ENCODE measurements around the gene STRN3.
"Not testable (repeated sequence)": the region's sequence is repeated elsewhere in the genome, so short reads cannot be mapped to it uniquely, and the experiment has no call there.

The STRN3 gene

GRCh38 chr14:30967364-30968098 lies 58.6 kb downstream of the STRN3 start:
- DNase-seq = not testable (repeated sequence)

DNA sequence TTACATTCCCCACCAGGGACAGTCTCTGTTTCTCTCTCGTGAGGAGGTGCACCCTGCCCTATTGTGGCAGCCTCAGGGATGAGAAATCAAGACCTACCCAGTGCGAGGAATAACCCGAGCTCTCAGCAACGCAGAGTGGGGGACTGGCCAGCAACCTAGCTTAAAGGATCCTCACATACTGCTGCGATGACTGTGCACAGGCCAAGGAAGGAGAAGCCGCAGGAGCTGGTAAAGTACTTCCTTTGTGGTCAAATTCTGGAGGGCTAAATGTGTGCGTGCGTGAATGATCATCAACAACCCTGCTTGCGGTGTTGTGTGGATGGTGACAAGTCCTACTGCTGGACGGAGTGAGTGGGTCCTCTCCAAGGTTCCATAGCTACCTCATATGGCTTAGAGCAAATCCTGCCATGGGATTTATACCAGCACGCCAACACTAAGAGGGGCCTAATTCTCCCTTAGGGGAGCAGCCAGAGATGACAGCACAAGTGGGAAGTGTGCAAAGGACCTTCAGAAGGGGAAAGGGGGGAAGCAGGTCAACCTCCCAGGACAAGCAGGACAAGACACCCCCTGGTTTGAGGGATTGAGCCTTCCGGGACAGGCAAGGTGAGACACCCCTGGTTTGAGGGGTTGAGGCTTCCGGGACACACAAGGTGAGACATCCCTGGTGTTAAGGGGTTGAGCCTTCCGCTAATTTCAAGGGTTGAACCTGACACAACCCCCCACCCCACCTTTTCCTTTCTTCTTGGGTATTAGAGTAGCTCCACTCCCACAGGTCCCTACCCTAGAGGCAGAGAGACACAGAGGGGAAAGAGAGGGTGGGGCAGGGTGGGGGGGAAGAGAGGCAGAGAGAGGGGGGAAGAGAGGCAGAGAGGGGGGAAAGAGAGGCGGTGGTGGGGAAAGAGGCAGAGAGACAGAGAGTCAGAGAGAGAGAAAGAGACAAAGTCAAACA lies 59.5 kb downstream of the STRN3 start:
- no peak for DNase-seq

DNA sequence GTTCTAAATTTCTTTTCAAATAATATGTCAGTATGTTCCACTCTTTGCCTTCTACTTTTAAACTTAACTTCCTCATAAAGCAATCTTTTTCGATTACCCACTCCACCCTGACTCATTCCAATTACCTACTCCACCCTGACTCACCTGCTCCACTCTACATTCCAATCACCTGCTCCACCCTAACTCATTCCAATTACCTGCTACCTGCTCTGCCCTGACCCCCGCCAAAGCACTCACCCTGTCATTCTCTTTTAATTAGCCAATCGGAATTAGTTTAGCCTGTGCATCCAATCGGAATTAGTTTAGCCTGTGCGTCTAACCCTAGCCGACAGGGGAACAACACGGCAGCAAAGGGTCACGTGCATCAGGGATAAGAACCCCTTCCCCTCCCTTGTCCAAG lies 60.3 kb downstream of the STRN3 start:
- not testable (repeated sequence) for DNase-seq

- DNase-seq = not testable (repeated sequence)
These were observed 63.6 kb downstream of the STRN3 start for GRCh38 chr14:30962537-30962936.

DNA sequence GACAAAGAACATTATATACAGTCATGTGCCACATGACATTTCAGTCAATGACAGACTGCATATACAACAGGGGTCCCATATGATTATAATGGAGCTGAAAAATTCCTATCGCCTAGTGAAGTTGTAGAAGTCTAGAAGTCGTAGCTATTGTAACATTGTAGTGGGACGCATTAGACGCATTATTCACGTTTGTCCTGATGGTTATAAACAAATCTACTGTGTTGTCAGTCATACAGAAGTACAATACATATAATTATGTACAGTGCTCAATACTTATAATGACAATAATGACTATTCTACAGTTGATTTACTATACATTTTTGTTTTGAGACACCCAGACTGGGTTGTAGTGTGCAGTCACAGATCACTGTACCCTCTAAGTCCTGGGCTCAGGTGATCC lies 64.8 kb downstream of the STRN3 start:
- no peak for DNase-seq

DNA sequence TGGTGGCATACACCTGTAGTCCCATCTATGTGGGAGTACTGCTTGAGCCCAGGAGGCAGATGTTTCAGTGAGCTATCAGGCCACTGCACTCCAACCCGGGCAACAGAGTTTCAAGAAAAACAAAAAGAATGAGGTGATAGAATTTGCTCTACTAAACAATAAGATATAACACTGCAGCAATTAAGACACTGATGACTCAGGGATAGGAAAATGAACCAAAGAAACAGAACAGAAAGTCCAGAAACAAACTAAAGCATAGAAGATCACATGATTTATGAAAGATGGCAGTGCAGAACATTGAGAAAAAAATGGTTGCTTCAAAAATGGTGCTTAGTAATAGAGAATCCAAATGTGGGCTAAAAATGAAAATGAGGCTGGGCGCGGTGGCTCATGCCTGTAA lies 66.0 kb downstream of the STRN3 start:
- no peak for DNase-seq

GRCh38 chr14:30958555-30959407 lies 67.4 kb downstream of the STRN3 start:
- no peak for DNase-seq

- DNase-seq = no peak
These were observed 68.3 kb downstream of the STRN3 start for GRCh38 chr14:30957813-30958370.

DNA sequence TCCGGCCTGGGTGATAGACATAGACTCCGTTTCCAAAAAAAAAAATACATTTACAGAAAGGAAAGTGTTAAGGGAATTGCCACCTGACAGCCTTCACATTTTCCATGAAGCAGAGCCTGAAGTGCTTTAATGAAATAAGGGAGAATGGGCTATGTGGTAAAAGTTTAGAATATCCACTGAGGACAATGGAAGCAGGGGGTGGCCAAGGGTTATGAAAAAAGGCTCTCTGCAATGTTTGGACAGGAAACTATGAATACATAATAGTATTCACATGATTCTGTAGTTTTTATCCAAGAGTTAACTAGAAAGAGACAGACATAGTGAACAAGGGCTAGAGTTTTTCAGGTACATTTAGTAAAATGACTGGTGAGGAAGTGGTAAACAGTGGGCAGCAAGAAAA lies 76.5 kb downstream of the STRN3 start:
- DNase-seq = no peak

DNA sequence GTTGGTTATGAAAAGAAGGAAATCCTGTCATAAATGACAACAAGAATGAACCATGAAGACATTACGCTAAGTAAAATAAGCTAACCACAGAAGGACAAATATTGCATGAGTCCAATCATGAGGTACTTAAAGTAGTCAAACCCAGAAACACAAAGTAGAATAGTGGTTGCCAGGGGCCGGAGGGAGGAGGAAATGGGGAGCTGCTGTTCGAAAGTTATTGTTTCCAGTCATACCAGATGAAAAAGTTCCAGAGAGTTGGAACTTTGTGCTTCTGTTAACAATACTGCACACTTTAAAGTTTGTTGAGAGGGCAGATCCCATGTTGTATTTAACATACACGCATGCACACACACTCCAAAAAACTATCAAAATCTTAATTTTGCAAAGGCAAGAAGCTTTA lies 82.5 kb downstream of the STRN3 start:
- DNase-seq = no peak

DNA sequence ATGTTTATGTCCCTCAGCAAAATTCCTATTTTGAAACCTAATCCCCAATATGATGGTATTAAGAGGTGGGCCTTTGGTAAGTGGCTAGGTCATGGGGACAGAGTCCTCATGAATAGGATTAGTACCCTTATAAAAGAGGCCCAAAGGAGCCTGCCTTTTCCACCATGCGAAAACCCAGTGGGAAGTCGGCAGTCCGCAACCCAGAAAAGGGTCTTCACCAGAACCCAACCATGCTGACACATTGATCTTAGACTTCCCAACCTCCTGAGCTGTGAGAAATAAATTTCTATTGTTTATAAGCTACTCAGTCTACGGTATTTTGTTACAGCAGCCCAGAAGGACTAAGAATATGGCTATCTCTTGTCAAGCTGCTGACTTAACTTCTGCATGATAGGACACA lies 85.3 kb downstream of the STRN3 start:
- DNase-seq = no peak

DNA sequence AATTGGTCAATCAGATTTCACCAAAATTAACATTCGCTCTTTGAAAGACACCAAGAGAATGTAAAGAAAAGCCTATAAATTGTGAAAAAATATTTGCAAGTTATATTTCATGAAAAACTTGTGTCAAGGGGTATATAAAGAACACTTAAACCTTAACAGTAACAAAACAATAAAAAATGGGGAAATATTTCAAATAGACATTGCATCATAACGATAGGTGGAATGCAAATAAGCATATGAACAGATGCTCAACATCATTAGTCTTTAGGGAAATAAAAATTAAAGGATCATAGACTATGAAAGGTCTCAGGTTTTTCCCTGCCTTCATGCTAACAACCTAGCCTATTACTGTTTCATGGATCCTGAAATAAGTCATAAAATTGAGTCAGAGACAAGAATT lies 87.6 kb downstream of the STRN3 start:
- no peak for DNase-seq

GRCh38 chr14:30935445-30935844 lies 90.7 kb downstream of the STRN3 start:
- no peak for DNase-seq

DNA sequence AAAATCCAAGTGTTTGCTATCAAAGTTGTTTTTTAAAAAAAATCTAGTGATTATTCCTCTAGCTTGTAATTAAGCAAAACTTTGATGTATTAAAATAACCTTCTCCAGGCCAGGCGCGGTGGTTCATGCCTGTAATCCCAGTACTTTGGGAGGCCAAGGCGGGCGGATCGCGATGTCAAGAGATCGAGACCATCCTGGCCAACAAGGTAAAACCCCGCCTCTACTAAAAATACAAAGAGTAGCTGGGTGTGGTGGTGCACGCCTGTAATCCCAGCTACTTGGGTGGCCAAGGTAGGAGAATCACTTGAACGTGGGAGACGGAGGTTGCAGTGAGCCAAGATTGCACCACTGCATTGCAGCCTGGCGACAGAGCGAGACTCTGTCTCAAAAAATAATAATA lies 92.2 kb downstream of the STRN3 start:
- DNase-seq = not testable (repeated sequence)

- DNase-seq = no peak
These were observed 97.7 kb downstream of the STRN3 start for GRCh38 chr14:30928462-30928861.

GRCh38 chr14:30925254-30925653 lies 100.9 kb downstream of the STRN3 start:
- no peak for DNase-seq

DNA sequence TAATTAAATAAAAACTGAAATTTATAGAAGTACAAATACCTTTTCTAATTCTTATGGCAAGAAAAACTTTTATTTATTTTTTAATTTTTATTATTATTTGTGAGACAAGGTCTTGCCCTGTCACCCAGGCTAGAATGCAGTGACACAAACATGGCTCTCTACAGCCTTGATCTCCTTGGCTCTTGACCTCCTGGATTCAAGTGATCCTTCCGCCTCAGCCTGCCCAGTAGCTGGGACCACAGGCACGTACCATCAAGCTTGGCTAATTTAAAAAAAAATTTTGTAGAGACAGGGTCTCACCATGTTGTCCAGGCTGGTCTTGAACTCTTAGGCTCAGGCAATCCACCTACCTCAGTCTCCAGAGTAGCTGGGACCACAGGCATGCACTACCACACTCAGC lies 104.4 kb downstream of the STRN3 start:
- DNase-seq = no peak

- no peak for DNase-seq
These were observed 104.9 kb downstream of the STRN3 start for GRCh38 chr14:30921305-30921704.

- DNase-seq = no peak
These were observed 110.6 kb downstream of the STRN3 start for GRCh38 chr14:30915596-30915995.

- DNase-seq = no peak
These were observed 111.4 kb downstream of the STRN3 start for GRCh38 chr14:30914812-30915211.

DNA sequence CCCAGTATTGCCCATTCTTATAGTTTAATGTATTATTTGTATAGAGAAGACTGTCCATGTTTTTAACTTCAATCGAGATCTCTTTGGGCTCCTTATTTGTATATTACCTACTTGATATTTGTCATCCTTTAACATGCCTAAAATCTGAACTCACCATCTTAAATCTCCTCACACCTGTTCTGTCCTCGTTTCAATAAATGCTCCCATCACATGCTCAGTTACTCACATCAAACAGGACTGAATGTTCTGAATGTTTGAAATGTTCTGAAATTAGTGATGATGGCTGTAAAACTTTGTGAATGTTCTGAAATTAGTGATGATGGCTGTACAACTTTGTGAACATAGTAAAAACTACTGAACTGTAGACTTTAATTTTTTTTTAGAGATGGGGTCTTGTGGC lies 117.4 kb downstream of the STRN3 start:
- no peak for DNase-seq

GRCh38 chr14:30907659-30908057 lies 118.5 kb downstream of the STRN3 start:
- DNase-seq = no peak

Measured in DMS153 (cell line).